DOHH2 (cell line): ENCODE data around the gene HOXD9.

Experiments
- CTCF ChIP-seq: fragments of 200-600 bp; sonication (generic); IDR thresholded peaks from one replicate; pipeline ENCODE4 v1.5.1; 2014; ENCODE audit warnings: antibody characterized with exemption, mild to moderate bottlenecking, low read depth, low read length; ENCODE audit not compliant: poor library complexity, severe bottlenecking
- EZH2phosphoT487 ChIP-seq: fragments of 200-600 bp; sonication (generic); IDR thresholded peaks from 2 replicates; pipeline ENCODE4 v1.6.1; 2017; ENCODE audit warnings: borderline replicate concordance, mild to moderate bottlenecking, antibody characterized with exemption, low read length, moderate library complexity, mixed read lengths

GRCh38 chr2:176101842-176102241 lies 20.7 kb upstream of the HOXD9 start:
- TF ChIP-seq CTCF = no peak
- TF ChIP-seq EZH2phosphoT487 = no peak
